ENCODE data around the gene OTOGL. TPM values are rescaled to one million over a fixed set of nuclear protein-coding genes. Genes with fewer than 3 reads are reported as not detected.
"Not testable (repeated sequence)": the region's sequence is repeated elsewhere in the genome, so short reads cannot be mapped to it uniquely, and the experiment has no call there.

The OTOGL gene
- total and polyA plus RNA-seq, 4 donors = 0.20 to 0.62 (median 0.54) TPM; not detected in 1

DNA sequence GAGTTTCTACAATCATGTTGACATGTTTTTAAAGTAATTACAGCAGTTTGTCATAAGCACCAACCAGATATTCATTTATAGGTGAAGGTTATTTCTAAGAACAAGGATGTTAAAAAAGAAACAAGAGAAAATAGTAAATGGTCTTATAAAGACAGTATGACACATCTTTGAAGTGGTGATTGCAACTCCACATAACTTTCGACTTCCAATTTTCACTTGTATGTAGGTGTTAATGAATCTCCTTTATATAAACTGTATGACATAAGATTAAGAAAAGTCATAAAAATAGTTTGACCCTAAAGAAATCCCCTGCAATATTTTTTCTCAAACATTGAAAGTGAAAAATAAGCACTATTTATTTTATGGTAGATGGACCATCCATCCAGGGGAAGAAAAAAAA lies 199.9 kb downstream of the OTOGL start:
- H3K4me1 ChIP-seq (ENCODE audit: control insufficient read depth in 1 of 2, insufficient read depth in 2 of 2, low read length in 2 of 2) = no peaks in the 10 kb centered on the region
- ATAC-seq (ENCODE audit: low FRiP score) (no peak), DNase-seq (no peak)
- peaks cover 1% of the 10 kb centered on the region for H3K9me3 ChIP-seq (ENCODE audit: control insufficient read depth, low read length)
- intact Hi-C loops (cut with DNase I) = no loop called here
- no peak overlapping the region for H3K27ac ChIP-seq (ENCODE audit: low read depth in 1 of 2, low read length in 2 of 2)
- H3K4me3 ChIP-seq (ENCODE audit: low read length in 2 of 2) = no peak overlapping the region
- no peaks in the 10 kb centered on the region for H3K36me3 ChIP-seq (ENCODE audit: control insufficient read depth in 1 of 2, insufficient read depth in 2 of 2, low read length in 1 of 2)
- no peaks in the 10 kb centered on the region for H3K27me3 ChIP-seq (ENCODE audit: control insufficient read depth in 1 of 2, insufficient read depth in 2 of 2, low read length in 1 of 2)
- 90 to 94% methylated on average over 1 of the region's 1 CpG for WGBS, 2 donors

GRCh38 chr12:80299976-80300375 lies 200.6 kb downstream of the OTOGL start:
- Histone ChIP-seq H3K4me1 (ENCODE audit: control insufficient read depth in 1 of 2, insufficient read depth in 2 of 2, low read length in 2 of 2) (no peaks in the 10 kb centered on the region), H3K27me3 (ENCODE audit: control insufficient read depth in 1 of 2, insufficient read depth in 2 of 2, low read length in 1 of 2) (no peaks in the 10 kb centered on the region), H3K27ac (ENCODE audit: low read depth in 1 of 2, low read length in 2 of 2) (no peak overlapping the region), H3K36me3 (ENCODE audit: control insufficient read depth in 1 of 2, insufficient read depth in 2 of 2, low read length in 1 of 2) (no peaks in the 10 kb centered on the region), H3K9me3 (ENCODE audit: control insufficient read depth, low read length) (peaks cover 1% of the 10 kb centered on the region), H3K4me3 (ENCODE audit: low read length in 2 of 2) (no peak overlapping the region)
- ATAC-seq (ENCODE audit: low FRiP score) (no peak), DNase-seq (no peak)
- WGBS, 2 donors = 87 to 91% methylated on average over 3 of the region's 3 CpGs
- intact Hi-C loops (cut with DNase I) = no loop called here

- ATAC-seq (ENCODE audit: low FRiP score); H3K36me3 ChIP-seq (ENCODE audit: control insufficient read depth in 1 of 2, insufficient read depth in 2 of 2, low read length in 1 of 2); H3K4me3 ChIP-seq (ENCODE audit: low read length in 2 of 2); H3K27me3 ChIP-seq (ENCODE audit: control insufficient read depth in 1 of 2, insufficient read depth in 2 of 2, low read length in 1 of 2); intact Hi-C loops (cut with DNase I); H3K9me3 ChIP-seq (ENCODE audit: control insufficient read depth, low read length); H3K4me1 ChIP-seq (ENCODE audit: control insufficient read depth in 1 of 2, insufficient read depth in 2 of 2, low read length in 2 of 2); H3K27ac ChIP-seq (ENCODE audit: low read depth in 1 of 2, low read length in 2 of 2); DNase-seq: not testable (repeated sequence)
- 94 to 95% methylated on average over 25 to 27 of the region's 27 CpGs for WGBS, 2 donors
These were observed 208.1 kb downstream of the OTOGL start for GRCh38 chr12:80307436-80307835.

- DNase-seq (no peak), ATAC-seq (ENCODE audit: low FRiP score) (no peak)
- Histone ChIP-seq H3K27ac (ENCODE audit: low read depth in 1 of 2, low read length in 2 of 2) (no peak overlapping the region), H3K36me3 (ENCODE audit: control insufficient read depth in 1 of 2, insufficient read depth in 2 of 2, low read length in 1 of 2) (no peaks in the 10 kb centered on the region), H3K27me3 (ENCODE audit: control insufficient read depth in 1 of 2, insufficient read depth in 2 of 2, low read length in 1 of 2) (no peaks in the 10 kb centered on the region), H3K4me3 (ENCODE audit: low read length in 2 of 2) (no peak overlapping the region), H3K4me1 (ENCODE audit: control insufficient read depth in 1 of 2, insufficient read depth in 2 of 2, low read length in 2 of 2) (no peaks in the 10 kb centered on the region), H3K9me3 (ENCODE audit: control insufficient read depth, low read length) (no peaks in the 10 kb centered on the region)
- intact Hi-C loops (cut with DNase I) = no loop called here
- 31 to 40% methylated on average over 3 of the region's 3 CpGs for WGBS, 2 donors
These were observed 213.9 kb downstream of the OTOGL start for GRCh38 chr12:80313209-80313608.

DNA sequence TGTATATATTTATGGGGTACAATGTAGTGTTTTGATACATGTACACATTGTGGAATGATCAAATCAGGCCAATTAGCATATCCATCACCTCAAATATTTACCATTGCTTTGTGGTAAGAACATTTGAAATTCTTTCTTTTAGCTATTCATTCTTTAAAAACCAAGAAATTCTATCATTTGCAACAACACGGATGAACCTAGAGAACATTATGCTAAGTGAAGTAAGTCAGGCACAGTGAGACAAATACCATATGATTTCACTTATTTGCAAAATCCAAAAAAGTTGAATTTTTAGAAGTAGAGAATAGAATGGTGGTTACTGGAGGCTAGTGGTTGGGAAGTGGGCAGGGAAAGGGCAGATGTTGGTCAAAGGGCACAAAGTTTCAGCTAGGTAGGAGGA lies 215.4 kb downstream of the OTOGL start:
- no peak overlapping the region for H3K27ac ChIP-seq (ENCODE audit: low read depth in 1 of 2, low read length in 2 of 2)
- no peaks in the 10 kb centered on the region for H3K9me3 ChIP-seq (ENCODE audit: control insufficient read depth, low read length)
- intact Hi-C loops (cut with DNase I) = no loop called here
- H3K4me3 ChIP-seq (ENCODE audit: low read length in 2 of 2) = no peak overlapping the region
- WGBS, 2 donors = 95 to 98% methylated on average over 1 of the region's 1 CpG
- no peaks in the 10 kb centered on the region for H3K4me1 ChIP-seq (ENCODE audit: control insufficient read depth in 1 of 2, insufficient read depth in 2 of 2, low read length in 2 of 2)
- DNase-seq (no peak), ATAC-seq (ENCODE audit: low FRiP score) (no peak)
- no peaks in the 10 kb centered on the region for H3K27me3 ChIP-seq (ENCODE audit: control insufficient read depth in 1 of 2, insufficient read depth in 2 of 2, low read length in 1 of 2)
- no peaks in the 10 kb centered on the region for H3K36me3 ChIP-seq (ENCODE audit: control insufficient read depth in 1 of 2, insufficient read depth in 2 of 2, low read length in 1 of 2)

DNA sequence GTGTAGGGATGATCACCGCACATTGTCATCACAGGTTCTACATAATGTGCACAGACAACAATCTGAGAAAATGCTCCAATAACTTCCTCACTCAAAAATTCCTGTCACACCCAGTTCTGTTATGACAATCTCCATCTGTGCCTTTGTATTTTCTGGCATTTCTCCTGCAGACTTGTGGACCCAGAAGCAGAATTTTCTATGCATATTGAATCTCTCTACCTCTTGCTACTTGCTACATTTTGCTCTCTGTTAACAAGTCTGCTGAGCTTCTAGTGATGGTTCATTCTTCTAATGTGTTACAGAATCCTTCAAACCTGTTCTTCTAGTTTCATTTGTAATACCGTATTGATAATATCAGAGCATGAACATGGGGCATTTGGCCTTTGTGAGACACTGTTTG lies 216.9 kb downstream of the OTOGL start:
- intact Hi-C loops (cut with DNase I) = no loop called here
- 90 to 92% methylated on average over 2 of the region's 2 CpGs for WGBS, 2 donors
- no peak overlapping the region for H3K4me3 ChIP-seq (ENCODE audit: low read length in 2 of 2)

DNA sequence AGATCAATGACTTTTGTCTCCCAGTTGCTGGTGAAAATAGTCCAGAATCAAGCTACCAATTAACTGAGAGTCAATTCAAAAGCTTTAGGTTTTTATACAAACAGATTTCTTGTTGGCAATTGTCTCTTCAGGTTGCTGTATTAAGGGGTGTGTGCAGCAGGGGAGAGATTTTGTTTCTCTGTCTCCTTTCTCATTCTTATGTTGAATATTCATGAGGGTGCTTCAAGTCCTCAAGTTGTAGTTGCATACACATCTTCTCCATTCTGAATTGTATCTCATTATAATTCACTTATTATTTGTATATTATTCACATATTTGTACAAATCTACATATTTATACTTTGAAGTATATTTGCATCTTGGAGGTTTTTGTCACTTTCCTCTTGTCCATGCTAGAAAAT lies 218.0 kb downstream of the OTOGL start:
- Histone ChIP-seq H3K36me3 (ENCODE audit: control insufficient read depth in 1 of 2, insufficient read depth in 2 of 2, low read length in 1 of 2) (no peaks in the 10 kb centered on the region), H3K9me3 (ENCODE audit: control insufficient read depth, low read length) (no peaks in the 10 kb centered on the region), H3K27ac (ENCODE audit: low read depth in 1 of 2, low read length in 2 of 2) (no peak overlapping the region), H3K4me3 (ENCODE audit: low read length in 2 of 2) (no peak overlapping the region), H3K4me1 (ENCODE audit: control insufficient read depth in 1 of 2, insufficient read depth in 2 of 2, low read length in 2 of 2) (no peaks in the 10 kb centered on the region), H3K27me3 (ENCODE audit: control insufficient read depth in 1 of 2, insufficient read depth in 2 of 2, low read length in 1 of 2) (no peaks in the 10 kb centered on the region)
- ATAC-seq (ENCODE audit: low FRiP score) (no peak), DNase-seq (no peak)
- intact Hi-C loops (cut with DNase I) = no loop called here

More for the DNA sequence above, 216.9 kb downstream of the OTOGL start:
- Histone ChIP-seq H3K27me3 (ENCODE audit: control insufficient read depth in 1 of 2, insufficient read depth in 2 of 2, low read length in 1 of 2) (no peaks in the 10 kb centered on the region), H3K9me3 (ENCODE audit: control insufficient read depth, low read length) (no peaks in the 10 kb centered on the region), H3K27ac (ENCODE audit: low read depth in 1 of 2, low read length in 2 of 2) (no peak overlapping the region), H3K36me3 (ENCODE audit: control insufficient read depth in 1 of 2, insufficient read depth in 2 of 2, low read length in 1 of 2) (no peaks in the 10 kb centered on the region), H3K4me1 (ENCODE audit: control insufficient read depth in 1 of 2, insufficient read depth in 2 of 2, low read length in 2 of 2) (no peaks in the 10 kb centered on the region)
- ATAC-seq (ENCODE audit: low FRiP score) (no peak), DNase-seq (no peak)

DNA sequence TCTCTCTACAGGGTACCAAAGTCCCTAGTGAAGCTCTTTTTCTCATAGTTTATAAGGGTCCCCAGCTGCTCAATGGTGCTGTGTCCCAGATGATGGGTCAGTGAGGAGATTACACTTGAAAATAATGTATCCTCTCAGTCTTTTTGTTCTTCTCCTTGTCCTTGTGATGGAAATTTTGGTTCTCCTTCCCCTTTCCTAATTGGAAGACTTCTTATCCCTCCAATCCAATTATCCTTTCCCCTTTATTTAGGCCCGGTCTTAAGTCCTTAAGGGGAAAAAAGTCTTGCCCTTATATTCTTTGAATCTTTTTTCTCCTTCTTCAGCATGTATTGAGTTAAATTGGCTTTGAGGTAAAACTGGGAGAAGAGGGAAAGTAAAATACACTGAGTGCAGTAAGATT lies 218.6 kb downstream of the OTOGL start:
- WGBS, 2 donors = 0 to 49% methylated on average over 1 of the region's 1 CpG
- no peak for DNase-seq
- intact Hi-C loops (cut with DNase I) = no loop called here
- H3K36me3 ChIP-seq (ENCODE audit: control insufficient read depth in 1 of 2, insufficient read depth in 2 of 2, low read length in 1 of 2) = no peaks in the 10 kb centered on the region
- no peaks in the 10 kb centered on the region for H3K27me3 ChIP-seq (ENCODE audit: control insufficient read depth in 1 of 2, insufficient read depth in 2 of 2, low read length in 1 of 2)
- no peak overlapping the region for H3K27ac ChIP-seq (ENCODE audit: low read depth in 1 of 2, low read length in 2 of 2)
- no peak for ATAC-seq (ENCODE audit: low FRiP score)
- H3K9me3 ChIP-seq (ENCODE audit: control insufficient read depth, low read length) = no peaks in the 10 kb centered on the region
- H3K4me3 ChIP-seq (ENCODE audit: low read length in 2 of 2) = no peak overlapping the region
- H3K4me1 ChIP-seq (ENCODE audit: control insufficient read depth in 1 of 2, insufficient read depth in 2 of 2, low read length in 2 of 2) = no peaks in the 10 kb centered on the region

- WGBS, 2 donors = 68 to 73% methylated on average over 2 of the region's 2 CpGs
- intact Hi-C loops (cut with DNase I) = no loop called here
- no peak for DNase-seq
- no peaks in the 10 kb centered on the region for H3K4me1 ChIP-seq (ENCODE audit: control insufficient read depth in 1 of 2, insufficient read depth in 2 of 2, low read length in 2 of 2)
- H3K9me3 ChIP-seq (ENCODE audit: control insufficient read depth, low read length) = no peaks in the 10 kb centered on the region
- no peaks in the 10 kb centered on the region for H3K27me3 ChIP-seq (ENCODE audit: control insufficient read depth in 1 of 2, insufficient read depth in 2 of 2, low read length in 1 of 2)
- H3K4me3 ChIP-seq (ENCODE audit: low read length in 2 of 2) = no peak overlapping the region
- H3K27ac ChIP-seq (ENCODE audit: low read depth in 1 of 2, low read length in 2 of 2) = no peak overlapping the region
- H3K36me3 ChIP-seq (ENCODE audit: control insufficient read depth in 1 of 2, insufficient read depth in 2 of 2, low read length in 1 of 2) = no peaks in the 10 kb centered on the region
- no peak for ATAC-seq (ENCODE audit: low FRiP score)
These were observed 220.9 kb downstream of the OTOGL start for GRCh38 chr12:80320121-80320678.

Measured in aorta (tissue), 5 donors.